ENCODE data around the gene AATK.

AATK gene

GRCh38 chr17:81166033-81166492 lies at the start of gene AATK:
AATK (minus strand) TSS chr17:81166221; CDS start chr17:81165992, 229 bp downstream.
- no peak for DNase-seq

GRCh38 chr17:81213978-81214377 lies 48.0 kb upstream of the AATK start:
- no peak for DNase-seq

- DNase-seq = no peak
Measured at GRCh38 chr17:81212365-81212764, 46.3 kb upstream of the AATK start.

GRCh38 chr17:81210868-81211267 lies 44.8 kb upstream of the AATK start:
- no peak for DNase-seq

- no peak for DNase-seq
Measured at GRCh38 chr17:81210466-81210865, 44.4 kb upstream of the AATK start.

GRCh38 chr17:81209141-81209540 lies 43.1 kb upstream of the AATK start:
- DNase-seq = no peak

- no peak for DNase-seq
Measured at GRCh38 chr17:81208651-81209050, 42.6 kb upstream of the AATK start.

GRCh38 chr17:81207610-81208581 lies 41.9 kb upstream of the AATK start:
- no peak for DNase-seq

- no peak for DNase-seq
Measured at GRCh38 chr17:81206657-81207056, 40.6 kb upstream of the AATK start.

- DNase-seq = no peak
Measured at GRCh38 chr17:81206166-81206565, 40.1 kb upstream of the AATK start.

GRCh38 chr17:81204578-81204977 lies 38.6 kb upstream of the AATK start:
- DNase-seq = no peak

GRCh38 chr17:81203136-81203535 lies 37.1 kb upstream of the AATK start:
- DNase-seq = no peak

- no peak for DNase-seq
Measured at GRCh38 chr17:81202318-81202717, 36.3 kb upstream of the AATK start.

GRCh38 chr17:81200695-81201580 lies 34.9 kb upstream of the AATK start:
- peak; percentile 21 for DNase-seq

- no peak for DNase-seq
Measured at GRCh38 chr17:81200201-81200600, 34.2 kb upstream of the AATK start.

- no peak for DNase-seq
Measured at GRCh38 chr17:81199482-81199830, 33.4 kb upstream of the AATK start.

- no peak for DNase-seq
Measured at GRCh38 chr17:81198826-81199481, 32.9 kb upstream of the AATK start.

GRCh38 chr17:81197831-81198490 lies 31.9 kb upstream of the AATK start:
- no peak for DNase-seq

- no peak for DNase-seq
Measured at GRCh38 chr17:81197409-81197795, 31.4 kb upstream of the AATK start.

GRCh38 chr17:81196505-81197408 lies 30.7 kb upstream of the AATK start:
- DNase-seq = no peak

GRCh38 chr17:81195941-81196495 lies 30.0 kb upstream of the AATK start:
- DNase-seq = no peak

Data from NCI-H510A treated with DMSO at 0.1 percent for 48 hours (cell line).